ENCODE data around the gene NRP2. TPM values are rescaled to one million over a fixed set of nuclear protein-coding genes. Genes with fewer than 3 reads are reported as not detected.
A peak's percentile ranks its signal among the peaks of the same experiment; 100 is the strongest.

The NRP2 gene
- total RNA-seq, 4 donors from 2014 or later, result 35.9 to 156 (median 114) TPM

- Histone ChIP-seq H3K9me3 (no peaks in the 10 kb centered on the region), H3K36me3 (no peaks in the 10 kb centered on the region), H3K27me3 (no peaks in the 10 kb centered on the region), H3K4me1 (peaks cover 0 to 10% of the 10 kb centered on the region in 2 donors), H3K27ac (peak overlapping the region; percentile 66 to 89), H3K4me3 (no peak overlapping the region)
- TF ChIP-seq CTCF (IDR thresholded peaks at IDR 0.05), result no peak
- TF ChIP-seq POLR2A (IDR thresholded peaks at IDR 0.05), result no peak
- intact Hi-C loops (cut with DNase I; ENCODE audit: low total_unique reads), result loop anchor here (10.0 kb wide), 1 partner anchor 116 kb away; no protein-coding TSS in a partner anchor
- no peak for DNase-seq
Observed at GRCh38 chr2:205768341-205768740, 86.0 kb downstream of the NRP2 start.

- Histone ChIP-seq H3K27me3 (no peaks in the 10 kb centered on the region), H3K9me3 (no peaks in the 10 kb centered on the region), H3K4me1 (peaks cover 0 to 10% of the 10 kb centered on the region in 2 donors), H3K4me3 (no peak overlapping the region), H3K27ac (peak overlapping the region; percentile 66 to 89), H3K36me3 (no peaks in the 10 kb centered on the region)
- intact Hi-C loops (cut with DNase I; ENCODE audit: low total_unique reads), result loop anchor here (10.0 kb wide), 1 partner anchor 116 kb away; no protein-coding TSS in a partner anchor
- TF ChIP-seq POLR2A (IDR thresholded peaks at IDR 0.05) (no peak), CTCF (IDR thresholded peaks at IDR 0.05) (no peak)
- DNase-seq, result no peak
Observed at GRCh38 chr2:205768815-205769494, 86.7 kb downstream of the NRP2 start.

- H3K27ac ChIP-seq, result peak overlapping the region; percentile 66 to 89
- TF ChIP-seq CTCF (IDR thresholded peaks at IDR 0.05) (no peak), POLR2A (IDR thresholded peaks at IDR 0.05) (no peak)
- intact Hi-C loops (cut with DNase I; ENCODE audit: low total_unique reads), result loop anchor here (10.0 kb wide), 1 partner anchor 115 kb away; no protein-coding TSS in a partner anchor
Observed at GRCh38 chr2:205769495-205769850, 87.2 kb downstream of the NRP2 start.

GRCh38 chr2:205769879-205770278, 87.6 kb downstream of the NRP2 start:
- intact Hi-C loops (cut with DNase I; ENCODE audit: low total_unique reads), result loop anchor here (10.0 kb wide), 1 partner anchor 115 kb away; no protein-coding TSS in a partner anchor
- Histone ChIP-seq H3K27me3 (no peaks in the 10 kb centered on the region), H3K36me3 (no peaks in the 10 kb centered on the region), H3K4me1 (peaks cover 0 to 7% of the 10 kb centered on the region in 2 donors), H3K27ac (peak overlapping the region; percentile 66 to 89), H3K9me3 (no peaks in the 10 kb centered on the region), H3K4me3 (no peak overlapping the region)
- no peak for TF ChIP-seq POLR2A (IDR thresholded peaks at IDR 0.05)
- TF ChIP-seq CTCF (IDR thresholded peaks at IDR 0.05), result no peak
- DNase-seq, result no peak

More at GRCh38 chr2:205769495-205769850, 87.2 kb downstream of the NRP2 start:
- no peak for DNase-seq
- Histone ChIP-seq H3K27me3 (no peaks in the 10 kb centered on the region), H3K9me3 (no peaks in the 10 kb centered on the region), H3K36me3 (no peaks in the 10 kb centered on the region), H3K4me3 (no peak overlapping the region), H3K4me1 (peaks cover 0 to 7% of the 10 kb centered on the region in 2 donors)

- H3K27me3 ChIP-seq, result no peaks in the 10 kb centered on the region
- peak overlapping the region; percentile 66 to 89 for H3K27ac ChIP-seq
- intact Hi-C loops (cut with DNase I; ENCODE audit: low total_unique reads), result no loop called here
- DNase-seq, result no peak
- no peak overlapping the region for H3K4me3 ChIP-seq
- no peak for TF ChIP-seq POLR2A (IDR thresholded peaks at IDR 0.05)
- TF ChIP-seq CTCF (IDR thresholded peaks at IDR 0.05), result no peak
- peaks cover 0 to 7% of the 10 kb centered on the region in 2 donors for H3K4me1 ChIP-seq
- no peaks in the 10 kb centered on the region for H3K9me3 ChIP-seq
- no peaks in the 10 kb centered on the region for H3K36me3 ChIP-seq
Observed at GRCh38 chr2:205770577-205770976, 88.3 kb downstream of the NRP2 start.
